ENCODE measurements around the gene GNB1.

- TF ChIP-seq POLR2A (IDR thresholded peaks at IDR 0.05; ENCODE audit: low read length) (no peak), GATA1 (IDR thresholded peaks at IDR 0.05; ENCODE audit: low read depth, low read length) (no peak)
These were observed 1.7 kb downstream of the GNB1 start for GRCh38 chr1:1889090-1889750.

Data from erythroblast (primary cell).